AG09319 (cell line): Measurements from ENCODE around the gene DNAAF5.

Source experiments
- DNase-seq: peaks from one replicate; pipeline ENCODE4 v3.0.0-alpha.2; 2010; ENCODE audit warnings: low read depth; ENCODE audit errors: extremely low read depth
- TF ChIP-seq, protein P1 (sequence below): IDR thresholded peaks from 2 replicates; pipeline ENCODE4 v1.5.1; 2011; ENCODE audit warnings: low read depth, mild to moderate bottlenecking, inconsistent platforms, low read length, moderate library complexity

Gene DNAAF5

DNA sequence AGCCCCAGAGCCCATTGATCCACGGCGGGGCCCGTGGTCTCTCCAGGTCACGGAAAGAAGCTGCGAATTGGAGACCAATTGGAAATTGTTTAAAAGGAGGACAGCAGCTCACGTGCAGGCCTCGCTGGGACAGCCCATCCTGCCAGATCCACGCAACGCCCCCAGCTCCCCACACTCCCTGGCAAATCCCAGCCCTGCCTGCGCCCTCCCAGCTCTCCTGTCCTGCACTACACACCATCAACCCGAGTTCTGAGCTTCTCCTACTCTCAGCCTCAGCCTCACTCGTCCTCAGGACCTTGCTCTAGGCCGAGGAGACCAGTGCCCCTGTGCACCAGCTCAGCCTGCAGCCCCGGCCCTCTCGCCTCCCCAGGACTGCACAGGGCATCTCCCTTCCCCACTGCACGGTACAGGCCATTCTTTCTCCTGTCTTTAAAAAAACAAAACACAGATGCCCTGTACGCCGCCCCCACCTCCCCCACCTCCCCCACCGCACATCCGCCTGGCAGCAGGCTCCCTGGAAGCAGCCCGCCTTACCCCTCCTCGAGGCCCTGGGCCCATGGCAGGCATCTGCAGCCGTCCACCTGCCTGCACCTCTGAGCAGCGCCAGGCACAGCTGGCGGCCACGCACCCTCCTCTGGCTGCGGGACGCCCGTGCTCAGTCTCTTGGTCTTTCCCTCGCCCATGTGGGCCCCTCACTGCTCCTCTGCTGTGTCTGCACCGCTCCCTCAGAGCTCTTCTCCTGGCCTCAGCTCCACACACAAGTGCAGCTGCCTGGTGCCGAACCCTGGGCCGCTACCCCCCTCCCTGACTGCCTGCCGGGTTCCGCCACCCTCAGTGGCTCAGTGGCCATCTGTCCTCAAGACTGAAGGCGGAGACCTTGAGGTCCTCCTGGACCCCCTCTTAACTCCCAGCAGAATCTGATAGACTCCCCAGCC, 57.3 kb downstream of the DNAAF5 start:
- TF ChIP-seq, protein P1, sequence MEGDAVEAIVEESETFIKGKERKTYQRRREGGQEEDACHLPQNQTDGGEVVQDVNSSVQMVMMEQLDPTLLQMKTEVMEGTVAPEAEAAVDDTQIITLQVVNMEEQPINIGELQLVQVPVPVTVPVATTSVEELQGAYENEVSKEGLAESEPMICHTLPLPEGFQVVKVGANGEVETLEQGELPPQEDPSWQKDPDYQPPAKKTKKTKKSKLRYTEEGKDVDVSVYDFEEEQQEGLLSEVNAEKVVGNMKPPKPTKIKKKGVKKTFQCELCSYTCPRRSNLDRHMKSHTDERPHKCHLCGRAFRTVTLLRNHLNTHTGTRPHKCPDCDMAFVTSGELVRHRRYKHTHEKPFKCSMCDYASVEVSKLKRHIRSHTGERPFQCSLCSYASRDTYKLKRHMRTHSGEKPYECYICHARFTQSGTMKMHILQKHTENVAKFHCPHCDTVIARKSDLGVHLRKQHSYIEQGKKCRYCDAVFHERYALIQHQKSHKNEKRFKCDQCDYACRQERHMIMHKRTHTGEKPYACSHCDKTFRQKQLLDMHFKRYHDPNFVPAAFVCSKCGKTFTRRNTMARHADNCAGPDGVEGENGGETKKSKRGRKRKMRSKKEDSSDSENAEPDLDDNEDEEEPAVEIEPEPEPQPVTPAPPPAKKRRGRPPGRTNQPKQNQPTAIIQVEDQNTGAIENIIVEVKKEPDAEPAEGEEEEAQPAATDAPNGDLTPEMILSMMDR = no peak
- no peak for DNase-seq

DNA sequence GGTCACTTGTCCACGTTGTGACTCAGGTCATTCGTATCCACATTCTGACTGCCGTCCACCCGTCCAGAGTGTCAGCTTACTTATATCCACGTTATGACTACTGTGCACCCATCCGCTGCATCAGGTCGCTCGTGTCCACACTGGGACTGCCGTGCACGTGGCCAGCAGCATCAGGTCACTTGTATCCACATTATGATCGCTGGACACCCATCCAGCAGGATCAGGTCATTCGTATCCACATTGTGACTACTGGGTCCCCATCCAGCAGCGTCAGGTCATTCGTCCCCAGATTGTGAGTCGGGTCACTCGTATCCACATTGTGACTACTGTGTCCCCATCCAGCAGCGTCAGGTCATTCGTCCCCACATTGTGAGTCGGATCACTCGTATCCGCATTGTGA, 58.5 kb downstream of the DNAAF5 start:
- no peak for DNase-seq
- TF ChIP-seq, protein P1 = no peak

DNA sequence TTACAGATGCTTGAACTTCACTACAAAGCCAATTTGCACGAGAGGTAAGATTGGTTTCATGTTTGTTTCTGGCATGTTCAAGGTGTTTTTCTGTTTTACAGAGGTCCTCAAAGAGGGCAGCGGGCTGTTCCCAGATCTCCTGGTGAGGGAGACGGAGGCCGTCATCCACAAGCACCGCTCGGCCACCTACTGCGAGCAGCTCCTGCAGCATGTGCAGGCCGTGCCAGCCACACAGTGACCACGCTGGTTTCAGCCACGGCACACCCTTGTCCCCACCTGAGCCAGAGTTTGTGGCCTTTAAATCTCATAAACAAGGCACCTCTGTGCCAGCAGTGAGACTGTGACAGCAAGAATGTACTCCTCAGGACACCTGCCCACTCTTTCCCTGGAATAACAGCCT, 58.9 kb downstream of the DNAAF5 start:
- TF ChIP-seq, protein P1 = no peak

DNA sequence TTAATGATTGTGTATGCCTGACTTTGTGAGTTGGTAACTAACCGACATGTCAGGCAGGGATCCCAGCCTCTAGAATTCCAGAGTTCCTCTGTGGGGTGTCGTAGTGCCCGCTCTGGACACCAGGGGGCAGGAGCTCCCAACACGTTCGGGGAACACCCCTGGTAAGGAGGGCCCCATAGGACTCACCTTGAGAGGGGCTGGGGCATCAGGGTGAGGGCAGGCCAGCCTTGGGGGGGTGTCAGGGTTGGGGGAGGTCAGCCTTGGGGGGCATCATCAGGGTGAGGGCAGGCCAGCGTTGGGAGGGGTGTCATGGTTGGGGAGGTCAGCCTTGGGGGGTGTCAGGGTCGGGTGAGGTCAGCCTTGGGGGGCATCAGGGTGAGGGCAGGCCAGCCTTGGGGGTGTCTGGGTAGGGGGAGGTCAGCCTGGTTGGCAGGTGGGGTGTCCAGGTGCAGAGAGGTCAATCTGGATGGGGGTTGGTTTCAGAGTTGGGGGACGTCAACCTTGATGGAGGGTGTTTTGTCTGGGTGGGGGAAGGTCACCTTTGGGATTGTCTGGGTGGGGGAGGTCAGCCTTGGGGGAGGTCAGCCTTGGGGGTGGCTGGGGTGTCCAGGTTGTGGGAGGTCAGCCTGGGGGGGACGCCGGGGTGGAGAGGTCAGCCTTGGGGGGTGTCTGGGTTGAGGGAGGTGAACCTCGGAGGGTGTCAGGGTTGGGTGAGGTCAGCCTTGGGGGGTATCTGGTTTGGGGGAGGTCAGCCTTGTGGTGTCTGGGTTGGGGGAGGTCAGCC, 60.2 kb downstream of the DNAAF5 start:
- TF ChIP-seq, protein P1 = peak; percentile 96
- peak; percentile 22 for DNase-seq

More for the DNA sequence above, 58.9 kb downstream of the DNAAF5 start:
- DNase-seq = no peak

DNA sequence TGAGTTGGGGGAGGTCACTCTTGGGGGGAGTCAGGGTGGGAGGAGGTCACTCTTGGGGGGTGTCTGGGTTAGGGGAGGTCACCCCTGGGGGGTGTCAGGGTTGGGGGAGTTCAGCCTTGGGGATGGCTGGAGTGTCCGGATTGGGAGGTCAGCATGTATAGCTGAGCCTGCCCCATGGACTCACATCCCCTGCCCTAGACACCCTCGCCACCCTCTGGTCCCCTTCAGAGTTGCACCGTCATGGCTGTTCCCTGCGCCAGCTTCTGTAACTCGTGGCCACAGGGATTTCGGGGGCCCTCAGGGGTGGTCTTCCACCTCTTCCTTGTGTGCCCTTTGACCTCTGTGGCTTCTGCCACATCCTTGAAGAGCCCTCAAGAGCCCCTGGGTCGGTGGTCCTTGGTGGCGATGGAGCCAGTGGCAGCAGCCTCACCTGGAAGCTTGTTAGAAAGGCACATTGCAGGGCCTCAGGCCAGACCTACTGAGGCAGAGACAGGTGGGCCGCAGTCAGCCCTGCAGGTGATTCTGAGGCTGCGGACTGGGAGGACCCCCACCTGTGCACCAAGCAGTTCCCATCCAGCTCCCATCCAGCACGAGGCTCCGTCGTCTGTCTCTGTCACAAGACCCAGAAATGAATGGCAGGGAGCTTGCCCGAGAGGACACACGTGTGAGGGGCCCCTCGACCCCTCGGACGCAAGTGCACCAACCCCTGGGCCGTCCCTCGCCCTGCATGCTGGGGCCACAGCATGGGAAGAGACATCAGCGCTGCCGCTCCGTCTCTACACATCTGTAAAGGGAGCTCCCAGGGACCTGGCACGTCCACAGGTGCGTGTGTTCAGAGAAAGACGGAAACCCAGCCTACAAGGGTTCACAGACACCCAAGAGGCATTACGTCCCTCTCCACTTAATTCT, 61.1 kb downstream of the DNAAF5 start:
- no peak for DNase-seq
- TF ChIP-seq, protein P1 = no peak

DNA sequence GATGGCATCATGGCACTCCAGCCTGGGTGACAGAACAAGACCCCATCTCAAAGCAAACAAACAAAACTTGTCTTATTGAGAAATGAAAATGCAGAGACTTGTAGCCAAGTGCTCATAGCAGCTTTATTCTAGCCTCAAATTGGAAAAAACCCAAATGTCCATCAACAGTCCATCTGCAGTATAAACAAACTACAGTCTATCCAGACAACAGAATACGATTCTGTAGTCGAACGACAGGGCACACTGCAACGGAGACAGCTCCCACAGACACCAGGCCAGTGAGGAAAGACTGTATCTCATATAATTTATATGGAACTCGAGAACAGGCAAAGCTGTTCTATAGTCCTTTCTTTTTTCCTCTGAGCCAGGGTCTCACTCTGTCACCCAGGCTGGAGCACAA, 65.0 kb downstream of the DNAAF5 start:
- TF ChIP-seq, protein P1 = no peak
- DNase-seq = no peak
